Measurements from ENCODE around the gene CCDC87.
"Not testable (repeated sequence)": the region's sequence is repeated elsewhere in the genome, so short reads cannot be mapped to it uniquely, and the experiment has no call there.

CCDC87 gene

GRCh38 chr11:66555416-66555815 lies 37.4 kb downstream of the CCDC87 start:
- DNase-seq (ENCODE audit: low spot score): no peak

- DNase-seq (ENCODE audit: low spot score): no peak
Measured at GRCh38 chr11:66554602-66555001, 38.3 kb downstream of the CCDC87 start.

GRCh38 chr11:66550887-66551286 lies 42.0 kb downstream of the CCDC87 start:
- DNase-seq (ENCODE audit: low spot score): no peak

GRCh38 chr11:66549696-66550095 lies 43.2 kb downstream of the CCDC87 start:
- DNase-seq (ENCODE audit: low spot score): no peak

- no peak for DNase-seq (ENCODE audit: low spot score)
Measured at GRCh38 chr11:66548774-66549630, 43.9 kb downstream of the CCDC87 start.

- no peak for DNase-seq (ENCODE audit: low spot score)
Measured at GRCh38 chr11:66548041-66548440, 44.8 kb downstream of the CCDC87 start.

- no peak for DNase-seq (ENCODE audit: low spot score)
Measured at GRCh38 chr11:66547662-66548009, 45.2 kb downstream of the CCDC87 start.

GRCh38 chr11:66546966-66547661 lies 45.7 kb downstream of the CCDC87 start:
- DNase-seq (ENCODE audit: low spot score): no peak

GRCh38 chr11:66546368-66546965 lies 46.4 kb downstream of the CCDC87 start, which contains the start of gene ACTN3:
Gene ACTN3, plus strand, starts transcription at chr11:66546903. Its CDS starts 35 bp downstream, at chr11:66546938.
- no peak for DNase-seq (ENCODE audit: low spot score)

- peak; percentile 96 for DNase-seq (ENCODE audit: low spot score)
Measured at GRCh38 chr11:66545701-66546367, 47.0 kb downstream of the CCDC87 start, which contains the start of gene ZDHHC24. Gene ZDHHC24, minus strand, starts transcription at chr11:66546048. Its CDS starts 45 bp downstream, at chr11:66546003.

GRCh38 chr11:66544952-66545351 lies 47.9 kb downstream of the CCDC87 start:
- DNase-seq (ENCODE audit: low spot score): not testable (repeated sequence)

GRCh38 chr11:66543263-66544107 lies 49.4 kb downstream of the CCDC87 start:
- DNase-seq (ENCODE audit: low spot score): no peak

- no peak for DNase-seq (ENCODE audit: low spot score)
Measured at GRCh38 chr11:66542362-66542761, 50.5 kb downstream of the CCDC87 start.

GRCh38 chr11:66541892-66542291 lies 51.0 kb downstream of the CCDC87 start:
- no peak for DNase-seq (ENCODE audit: low spot score)

- not testable (repeated sequence) for DNase-seq (ENCODE audit: low spot score)
Measured at GRCh38 chr11:66540598-66540997, 52.3 kb downstream of the CCDC87 start.
